Measurements from ENCODE around the gene PLA1A. TPM values are rescaled to one million over a fixed set of nuclear protein-coding genes. Genes with fewer than 3 reads are reported as not detected.

The PLA1A gene
- total and polyA plus RNA-seq, 4 donors, result 0.50 to 5.7 (median 3.1) TPM

GRCh38 chr3:119664850-119665379 lies 67.2 kb downstream of the PLA1A start:
- H3K27me3 ChIP-seq (ENCODE audit: control insufficient read depth in 1 of 2, insufficient read depth in 2 of 2, low read length in 1 of 2), result no peaks in the 10 kb centered on the region
- peak overlapping the region in 1 of 2 donors; percentile 4 for H3K27ac ChIP-seq (ENCODE audit: low read depth in 1 of 2, low read length in 2 of 2)
- DNase-seq, result no peak
- ATAC-seq (ENCODE audit: low FRiP score), result no peak
- 57 to 64% methylated on average over 4 of the region's 4 CpGs for WGBS, 2 donors
- no peaks in the 10 kb centered on the region for H3K9me3 ChIP-seq (ENCODE audit: control insufficient read depth, low read length)
- no peak overlapping the region for H3K4me3 ChIP-seq (ENCODE audit: low read length in 2 of 2)
- H3K4me1 ChIP-seq (ENCODE audit: control insufficient read depth in 1 of 2, insufficient read depth in 2 of 2, low read length in 2 of 2), result peaks cover 4 to 6% of the 10 kb centered on the region in 2 donors
- no peaks in the 10 kb centered on the region for H3K36me3 ChIP-seq (ENCODE audit: control insufficient read depth in 1 of 2, insufficient read depth in 2 of 2, low read length in 1 of 2)
- intact Hi-C loops (cut with DNase I), result no loop called here

DNA sequence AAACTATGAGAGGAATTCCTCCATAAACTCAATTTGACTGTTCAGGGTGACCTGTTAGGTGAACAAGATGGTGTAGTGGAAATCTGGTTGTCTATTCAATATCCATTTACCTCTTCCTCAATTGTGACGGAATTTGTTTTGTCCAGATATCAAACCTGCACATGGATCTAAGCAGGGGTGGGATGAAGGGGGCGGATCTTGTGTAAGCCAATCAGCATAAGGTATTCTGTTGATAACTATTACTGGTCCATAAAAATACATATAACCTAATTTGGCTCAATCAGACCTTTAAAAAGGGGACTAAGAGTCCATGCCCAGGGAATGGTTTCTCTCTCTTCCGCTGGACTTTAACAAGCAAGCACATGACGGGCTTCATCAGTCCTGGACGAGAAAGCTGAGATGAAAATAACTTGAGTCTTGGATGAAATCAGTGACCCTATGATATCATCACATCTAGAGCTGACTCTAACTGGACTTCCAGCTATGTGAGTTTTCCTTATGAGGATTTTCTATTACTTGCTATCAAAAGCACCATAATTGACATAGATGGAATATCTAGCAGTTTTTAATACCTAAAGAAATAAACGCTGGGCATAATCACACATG lies 68.4 kb downstream of the PLA1A start:
- peaks cover 2 to 4% of the 10 kb centered on the region in 2 donors for H3K4me1 ChIP-seq (ENCODE audit: control insufficient read depth in 1 of 2, insufficient read depth in 2 of 2, low read length in 2 of 2)
- intact Hi-C loops (cut with DNase I), result no loop called here
- WGBS, 2 donors, result 57 to 63% methylated on average over 6 of the region's 6 CpGs
- H3K36me3 ChIP-seq (ENCODE audit: control insufficient read depth in 1 of 2, insufficient read depth in 2 of 2, low read length in 1 of 2), result no peaks in the 10 kb centered on the region
- H3K9me3 ChIP-seq (ENCODE audit: control insufficient read depth, low read length), result no peaks in the 10 kb centered on the region
- ATAC-seq (ENCODE audit: low FRiP score) (peak; percentile 56), DNase-seq (no peak)
- no peak overlapping the region for H3K27ac ChIP-seq (ENCODE audit: low read depth in 1 of 2, low read length in 2 of 2)
- H3K27me3 ChIP-seq (ENCODE audit: control insufficient read depth in 1 of 2, insufficient read depth in 2 of 2, low read length in 1 of 2), result no peaks in the 10 kb centered on the region
- H3K4me3 ChIP-seq (ENCODE audit: low read length in 2 of 2), result no peak overlapping the region

DNA sequence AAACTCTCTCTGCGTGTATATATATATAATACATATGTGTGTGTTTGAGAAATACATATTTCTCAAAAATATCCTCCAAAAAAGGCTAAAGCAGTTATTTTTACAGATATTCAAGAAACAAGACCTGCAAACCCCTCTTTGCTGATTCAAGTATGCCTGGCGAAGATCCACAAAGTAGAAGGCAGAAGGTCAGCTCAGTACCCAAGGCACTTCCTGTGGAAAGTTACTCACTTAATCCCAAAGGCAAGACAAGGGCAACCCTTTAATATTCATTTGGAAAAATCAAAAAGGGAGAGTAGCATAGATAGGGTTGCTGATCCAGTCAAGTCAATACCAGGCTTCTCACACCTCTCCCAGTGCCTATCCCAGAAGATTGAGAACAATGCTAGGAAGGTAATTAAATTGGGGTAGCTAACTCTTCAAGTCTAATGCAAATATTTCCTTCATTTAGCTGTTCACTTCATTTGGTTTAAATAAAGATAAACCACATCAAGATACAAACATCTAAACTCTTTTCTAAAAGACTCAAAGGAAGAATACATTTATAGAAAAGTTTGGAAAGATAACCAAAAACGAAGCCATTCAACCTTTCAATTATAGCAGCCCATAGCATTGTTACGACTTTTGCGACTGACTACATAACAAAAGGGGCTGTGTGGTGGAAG lies 72.4 kb downstream of the PLA1A start:
- ATAC-seq (ENCODE audit: low FRiP score), result no peak
- peaks cover 0 to 3% of the 10 kb centered on the region in 2 donors for H3K36me3 ChIP-seq (ENCODE audit: control insufficient read depth in 1 of 2, insufficient read depth in 2 of 2, low read length in 1 of 2)
- intact Hi-C loops (cut with DNase I), result loop anchor here (5.0 to 10.0 kb wide), 2 partner anchors 33 to 175 kb away; partner anchors contain the start of gene TIMMDC1 (in 1 of the 2)
- no peaks in the 10 kb centered on the region for H3K9me3 ChIP-seq (ENCODE audit: control insufficient read depth, low read length)
- H3K27ac ChIP-seq (ENCODE audit: low read depth in 1 of 2, low read length in 2 of 2), result no peak overlapping the region
- H3K4me3 ChIP-seq (ENCODE audit: low read length in 2 of 2), result no peak overlapping the region
- peaks cover 2 to 3% of the 10 kb centered on the region in 2 donors for H3K4me1 ChIP-seq (ENCODE audit: control insufficient read depth in 1 of 2, insufficient read depth in 2 of 2, low read length in 2 of 2)
- H3K27me3 ChIP-seq (ENCODE audit: control insufficient read depth in 1 of 2, insufficient read depth in 2 of 2, low read length in 1 of 2), result no peaks in the 10 kb centered on the region
- DNase-seq, result no peak
- 89 to 94% methylated on average over 5 of the region's 5 CpGs for WGBS, 2 donors

- DNase-seq (no peak), ATAC-seq (ENCODE audit: low FRiP score) (no peak)
- WGBS, 2 donors, result 41 to 47% methylated on average over 2 of the region's 2 CpGs
- no peak overlapping the region for H3K27ac ChIP-seq (ENCODE audit: low read depth in 1 of 2, low read length in 2 of 2)
- no peak overlapping the region for H3K4me3 ChIP-seq (ENCODE audit: low read length in 2 of 2)
- intact Hi-C loops (cut with DNase I), result loop anchor here (1.0 to 10.0 kb wide), 3 partner anchors 35 to 178 kb away; partner anchors contain the start of genes ADPRH (in 1 of the 2) and TIMMDC1 (in 1 of the 2)
- no peaks in the 10 kb centered on the region for H3K9me3 ChIP-seq (ENCODE audit: control insufficient read depth, low read length)
- peaks cover 0 to 3% of the 10 kb centered on the region in 2 donors for H3K36me3 ChIP-seq (ENCODE audit: control insufficient read depth in 1 of 2, insufficient read depth in 2 of 2, low read length in 1 of 2)
- peaks cover 2 to 3% of the 10 kb centered on the region in 2 donors for H3K4me1 ChIP-seq (ENCODE audit: control insufficient read depth in 1 of 2, insufficient read depth in 2 of 2, low read length in 2 of 2)
- no peaks in the 10 kb centered on the region for H3K27me3 ChIP-seq (ENCODE audit: control insufficient read depth in 1 of 2, insufficient read depth in 2 of 2, low read length in 1 of 2)
These were observed 75.1 kb downstream of the PLA1A start for GRCh38 chr3:119672776-119673175.

- ATAC-seq (ENCODE audit: low FRiP score), result no peak
- H3K36me3 ChIP-seq (ENCODE audit: control insufficient read depth in 1 of 2, insufficient read depth in 2 of 2, low read length in 1 of 2), result peaks cover 0 to 3% of the 10 kb centered on the region in 2 donors
- peak in 1 of 2 donors; percentile 73 for DNase-seq
- 87 to 92% methylated on average over 18 of the region's 18 CpGs for WGBS, 2 donors
- no peak overlapping the region for H3K27ac ChIP-seq (ENCODE audit: low read depth in 1 of 2, low read length in 2 of 2)
- no peaks in the 10 kb centered on the region for H3K9me3 ChIP-seq (ENCODE audit: control insufficient read depth, low read length)
- H3K27me3 ChIP-seq (ENCODE audit: control insufficient read depth in 1 of 2, insufficient read depth in 2 of 2, low read length in 1 of 2), result no peaks in the 10 kb centered on the region
- no peak overlapping the region for H3K4me3 ChIP-seq (ENCODE audit: low read length in 2 of 2)
- peaks cover 2 to 3% of the 10 kb centered on the region in 2 donors for H3K4me1 ChIP-seq (ENCODE audit: control insufficient read depth in 1 of 2, insufficient read depth in 2 of 2, low read length in 2 of 2)
- intact Hi-C loops (cut with DNase I), result loop anchor here (5.0 to 10.0 kb wide), 2 partner anchors 37 to 179 kb away; partner anchors contain the start of gene TIMMDC1 (in 1 of the 2)
These were observed 76.2 kb downstream of the PLA1A start for GRCh38 chr3:119673875-119674274.

GRCh38 chr3:119675188-119675874 lies 77.6 kb downstream of the PLA1A start:
- ATAC-seq (ENCODE audit: low FRiP score) (no peak), DNase-seq (no peak)
- Histone ChIP-seq H3K4me3 (ENCODE audit: low read length in 2 of 2) (no peak overlapping the region), H3K36me3 (ENCODE audit: control insufficient read depth in 1 of 2, insufficient read depth in 2 of 2, low read length in 1 of 2) (peaks cover 0 to 3% of the 10 kb centered on the region in 2 donors), H3K9me3 (ENCODE audit: control insufficient read depth, low read length) (no peaks in the 10 kb centered on the region), H3K27me3 (ENCODE audit: control insufficient read depth in 1 of 2, insufficient read depth in 2 of 2, low read length in 1 of 2) (no peaks in the 10 kb centered on the region), H3K27ac (ENCODE audit: low read depth in 1 of 2, low read length in 2 of 2) (no peak overlapping the region), H3K4me1 (ENCODE audit: control insufficient read depth in 1 of 2, insufficient read depth in 2 of 2, low read length in 2 of 2) (no peaks in the 10 kb centered on the region)
- 67 to 74% methylated on average over 5 of the region's 5 CpGs for WGBS, 2 donors
- intact Hi-C loops (cut with DNase I), result loop anchor here in 1 of 2 donors (10.0 kb wide), 1 partner anchor 181 kb away; the partner anchor contains the start of gene TIMMDC1

DNA sequence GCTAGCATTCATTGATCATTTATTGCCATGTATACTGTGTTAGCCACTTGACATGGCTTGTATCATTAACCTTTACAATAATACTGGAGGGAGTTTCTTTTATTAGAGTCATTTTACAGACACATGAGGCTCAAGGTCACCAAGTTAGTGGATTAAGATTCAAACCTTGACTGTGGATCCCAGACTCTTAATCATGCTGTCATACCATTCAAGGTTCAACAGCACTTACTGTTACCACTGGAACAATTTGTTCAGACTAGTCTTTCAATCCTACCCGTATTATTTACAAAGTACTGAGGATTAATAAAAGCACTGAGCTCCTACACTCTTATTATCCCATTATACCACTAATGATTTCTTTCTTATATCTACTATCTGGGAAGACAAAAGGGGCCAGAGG lies 78.3 kb downstream of the PLA1A start:
- ATAC-seq (ENCODE audit: low FRiP score), result no peak
- H3K36me3 ChIP-seq (ENCODE audit: control insufficient read depth in 1 of 2, insufficient read depth in 2 of 2, low read length in 1 of 2), result peaks cover 0 to 3% of the 10 kb centered on the region in 2 donors
- no peaks in the 10 kb centered on the region for H3K4me1 ChIP-seq (ENCODE audit: control insufficient read depth in 1 of 2, insufficient read depth in 2 of 2, low read length in 2 of 2)
- no peak for DNase-seq
- no peak overlapping the region for H3K27ac ChIP-seq (ENCODE audit: low read depth in 1 of 2, low read length in 2 of 2)
- no peaks in the 10 kb centered on the region for H3K27me3 ChIP-seq (ENCODE audit: control insufficient read depth in 1 of 2, insufficient read depth in 2 of 2, low read length in 1 of 2)
- H3K9me3 ChIP-seq (ENCODE audit: control insufficient read depth, low read length), result no peaks in the 10 kb centered on the region
- WGBS, 2 donors, result 47 to 56% methylated on average over 1 of the region's 1 CpG
- intact Hi-C loops (cut with DNase I), result loop anchor here in 1 of 2 donors (2.0 to 10.0 kb wide), 2 partner anchors 97 to 181 kb away; partner anchors contain the start of genes ADPRH and TIMMDC1
- H3K4me3 ChIP-seq (ENCODE audit: low read length in 2 of 2), result peak overlapping the region; percentile 79 to 81

Data from aorta (tissue), 5 donors.